D341Med (cell line): Measurements from ENCODE around the gene TDRKH.
A peak's percentile ranks its signal among the peaks of the same experiment; 100 is the strongest.

Experiments used
- DNase-seq: peaks from one replicate; pipeline ENCODE4 v3.0.0; 2012; ENCODE audit warnings: low spot score

Gene TDRKH

GRCh38 chr1:151790071-151790939 lies at the start of gene TDRKH:
TDRKH (minus strand) TSS chr1:151790500; CDS start chr1:151783022, 7,478 bp downstream.
- peak; percentile 100 for DNase-seq

DNA sequence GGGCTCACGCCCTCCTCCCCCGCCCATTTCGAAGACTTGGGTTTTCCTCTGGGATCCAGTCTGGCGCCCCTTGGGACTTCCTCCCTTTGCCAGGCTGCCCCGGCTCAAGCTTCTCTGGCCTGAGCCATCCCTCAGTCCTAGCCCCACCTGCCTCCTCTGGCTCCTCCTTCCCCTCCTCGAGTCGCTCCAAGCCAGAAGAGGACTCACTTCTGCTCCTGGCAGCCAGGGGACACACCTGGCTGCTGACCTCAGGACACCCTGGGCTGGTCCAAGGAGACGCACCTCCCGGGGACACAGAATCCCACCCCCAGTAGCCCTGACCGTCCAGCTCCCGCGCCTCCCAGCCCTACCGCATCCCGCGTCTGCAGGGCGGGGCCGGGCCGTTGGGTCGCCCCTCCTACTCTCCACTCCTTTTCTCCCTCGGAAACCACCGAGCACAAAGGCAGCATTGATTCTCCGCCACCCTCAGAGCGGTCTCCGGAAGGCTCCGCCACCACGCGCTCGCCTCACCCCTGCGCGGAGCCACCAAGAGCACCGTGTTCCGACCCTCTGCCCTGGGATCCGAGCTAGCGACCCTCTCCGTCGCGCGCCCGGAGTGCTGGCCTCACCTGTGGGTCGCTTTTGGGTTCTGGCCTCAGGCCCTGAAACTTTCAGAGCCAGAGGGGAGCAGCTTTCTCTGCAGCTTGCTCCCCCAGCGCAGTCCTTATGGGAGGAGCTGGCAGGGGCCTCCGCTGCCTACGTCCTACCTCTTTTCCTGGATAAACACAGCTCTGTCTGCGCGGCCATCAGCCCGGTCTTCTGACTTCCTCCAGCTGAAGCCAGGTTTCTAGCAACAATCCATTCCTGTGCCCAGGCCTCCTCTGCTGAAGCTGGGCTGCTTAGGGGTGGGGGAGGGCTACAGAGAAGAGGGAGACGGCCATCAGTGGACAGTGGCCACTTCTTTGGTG lies 49.4 kb upstream of the TDRKH start, which contains the start of gene C2CD4D:
TSS of gene C2CD4D (minus strand) at position 364 of the 947 bp plus-strand sequence. CDS start 831 bp downstream, outside the sequence.
- DNase-seq: peak; percentile 71

DNA sequence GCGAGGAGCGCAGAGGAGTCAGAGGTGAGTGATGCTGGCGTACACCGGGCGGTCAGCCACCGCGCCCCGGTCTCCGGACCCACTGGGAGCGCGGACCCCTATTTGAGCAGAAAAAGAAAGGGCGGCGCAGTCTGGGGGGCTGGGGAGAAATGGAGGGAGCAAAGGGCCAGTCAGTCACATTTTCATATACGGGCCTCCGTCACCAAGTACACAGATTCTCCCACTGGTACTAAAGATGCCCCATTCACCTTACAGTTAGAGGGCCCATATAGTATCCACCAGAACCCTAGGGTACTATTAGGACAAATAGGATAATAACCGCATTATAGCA lies 48.7 kb upstream of the TDRKH start:
- no peak for DNase-seq

GRCh38 chr1:151838222-151839081 lies 48.2 kb upstream of the TDRKH start:
- peak; percentile 78 for DNase-seq

DNA sequence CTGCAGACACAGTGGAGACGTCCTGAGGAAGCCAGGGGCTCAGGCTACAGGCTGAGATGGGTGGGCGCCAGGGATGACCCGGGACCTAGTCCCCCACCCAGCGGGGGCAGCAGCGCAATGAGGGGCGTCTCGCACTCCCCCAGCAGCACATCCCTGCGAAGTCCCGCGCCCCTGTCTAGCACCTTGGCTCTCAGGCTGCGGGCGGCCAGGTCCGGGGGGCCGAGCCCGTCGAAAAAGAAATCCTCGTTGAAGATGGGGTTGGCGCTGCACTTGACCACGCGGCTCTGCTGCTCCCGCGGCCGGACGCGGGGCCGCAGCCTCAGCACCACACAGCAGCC lies 47.6 kb upstream of the TDRKH start:
- DNase-seq: no peak

GRCh38 chr1:151837197-151837596 lies 46.9 kb upstream of the TDRKH start:
- DNase-seq: no peak

- no peak for DNase-seq
These were observed 45.3 kb upstream of the TDRKH start for GRCh38 chr1:151835596-151835995.

GRCh38 chr1:151834239-151834638 lies 43.9 kb upstream of the TDRKH start:
- no peak for DNase-seq

DNA sequence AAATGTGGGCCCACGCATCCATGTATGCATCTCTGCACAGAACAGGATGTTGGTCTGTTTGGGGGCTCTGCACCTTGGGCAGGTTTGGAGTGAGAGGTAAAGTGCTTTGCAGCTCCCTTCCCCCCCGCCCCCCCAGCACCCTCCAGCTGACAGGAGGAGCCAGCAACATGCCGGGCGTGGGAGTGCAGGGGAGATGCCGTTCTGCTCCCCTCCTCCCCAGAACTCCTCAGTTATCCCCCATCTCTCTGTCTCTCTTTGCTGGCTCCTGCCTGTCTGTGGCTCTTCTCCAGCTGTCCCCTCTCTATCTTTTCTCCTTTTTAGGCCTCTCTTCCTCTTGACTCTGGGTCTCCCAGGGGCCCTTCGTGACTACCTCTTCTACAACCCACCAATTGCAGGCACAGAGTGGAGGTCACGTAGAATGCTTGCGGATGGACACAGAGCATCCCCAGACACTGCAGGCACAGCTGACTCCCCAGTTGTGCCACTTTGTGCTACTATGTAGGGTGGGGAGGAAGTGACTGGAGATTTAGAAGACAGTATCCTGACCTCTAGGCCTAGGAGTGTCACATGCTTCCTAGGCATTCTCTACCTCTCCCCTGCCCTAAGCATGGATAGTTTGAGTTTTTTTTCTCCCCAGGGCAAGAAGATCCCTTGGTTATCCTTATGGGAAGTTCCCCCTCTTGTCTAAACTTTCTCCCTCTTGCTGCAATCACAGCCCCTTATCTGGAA lies 43.0 kb upstream of the TDRKH start:
- DNase-seq: no peak

GRCh38 chr1:151832318-151832980 lies 42.1 kb upstream of the TDRKH start:
- no peak for DNase-seq

DNA sequence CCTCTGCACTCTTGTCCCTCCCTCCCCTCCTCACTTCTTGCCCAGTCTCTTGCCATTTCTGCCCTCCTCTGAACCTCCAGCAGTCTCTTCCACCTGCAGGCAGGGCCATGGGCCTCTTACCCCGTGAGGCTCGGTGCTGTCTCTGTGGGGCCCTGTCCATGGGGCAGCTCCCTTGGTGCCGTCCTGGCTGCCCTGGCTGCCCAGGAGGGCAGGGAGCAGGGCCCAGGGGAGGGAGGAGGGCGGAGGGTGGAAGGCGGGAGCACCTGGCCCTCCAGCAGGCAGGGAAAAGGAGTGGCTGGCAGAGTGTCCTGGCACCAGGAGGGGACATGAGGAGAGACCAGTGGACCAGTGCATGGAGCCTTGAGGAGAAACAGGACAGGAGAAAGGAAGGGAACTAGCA lies 41.3 kb upstream of the TDRKH start, which contains the start of gene RORC:
TSS of gene RORC (minus strand) at position 198 of the 400 bp plus-strand sequence. CDS start at position 160, 38 bp downstream.
- DNase-seq: no peak

GRCh38 chr1:151831256-151831591 lies 40.9 kb upstream of the TDRKH start:
- no peak for DNase-seq

GRCh38 chr1:151830055-151830454 lies 39.8 kb upstream of the TDRKH start:
- no peak for DNase-seq

GRCh38 chr1:151829352-151830046 lies 39.2 kb upstream of the TDRKH start:
- DNase-seq: no peak

DNA sequence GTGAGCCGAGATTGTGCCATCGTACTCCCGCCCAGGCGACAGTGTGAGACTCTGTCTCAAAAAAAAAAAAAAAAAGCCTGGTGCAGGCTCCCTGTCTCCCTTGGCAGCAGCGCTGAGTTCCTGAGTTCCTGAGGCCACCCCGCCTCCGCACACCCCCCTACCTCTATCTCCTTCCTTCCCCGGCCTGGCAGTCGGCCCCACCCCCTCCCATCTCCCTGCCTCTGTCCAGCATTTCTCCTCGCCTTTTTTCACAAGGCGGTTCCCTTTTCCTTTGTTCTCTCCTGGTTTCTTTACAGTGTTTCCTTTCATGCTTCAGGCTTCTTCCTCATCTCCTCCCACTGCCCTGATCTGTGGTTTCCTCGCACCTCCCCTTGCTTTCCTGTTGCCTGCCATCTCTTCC lies 38.6 kb upstream of the TDRKH start:
- DNase-seq: no peak

GRCh38 chr1:151827853-151828252 lies 37.6 kb upstream of the TDRKH start:
- DNase-seq: no peak

GRCh38 chr1:151825751-151826660 lies 35.7 kb upstream of the TDRKH start:
- DNase-seq: no peak

DNA sequence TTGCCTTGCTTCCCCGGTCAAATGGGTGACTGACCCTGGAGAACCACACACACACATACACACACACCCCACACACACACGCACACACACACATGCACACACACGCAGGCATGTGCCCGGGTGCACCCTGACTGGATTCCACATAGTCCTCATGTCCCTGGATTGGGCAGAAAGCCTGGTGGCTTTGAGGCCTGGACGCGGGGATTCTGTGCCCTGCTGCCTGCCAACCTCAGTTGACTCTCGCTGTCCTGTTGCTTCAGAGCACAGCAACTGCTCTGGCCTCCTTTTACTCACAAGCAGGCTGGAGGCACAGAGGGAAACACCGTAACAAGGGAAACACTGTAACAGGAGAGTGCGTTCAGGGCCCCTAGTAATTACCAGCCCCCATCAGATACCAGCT lies 34.9 kb upstream of the TDRKH start:
- DNase-seq: no peak

- DNase-seq: no peak
These were observed 32.9 kb upstream of the TDRKH start for GRCh38 chr1:151823175-151823574.
